GM18502 (cell line): Measurements from ENCODE around the gene DNAH5.
"Not testable (repeated sequence)": the region's sequence is repeated elsewhere in the genome, so short reads cannot be mapped to it uniquely, and the experiment has no call there.

ENCODE experiments used
- ATAC-seq: cut with Tn5 transposase; IDR thresholded peaks from one replicate; pipeline ENCODE4 v1.9.1; 2021; ENCODE audit warnings: mild to moderate bottlenecking; ENCODE audit not compliant: unreplicated experiment, poor library complexity

Gene DNAH5, protein sequence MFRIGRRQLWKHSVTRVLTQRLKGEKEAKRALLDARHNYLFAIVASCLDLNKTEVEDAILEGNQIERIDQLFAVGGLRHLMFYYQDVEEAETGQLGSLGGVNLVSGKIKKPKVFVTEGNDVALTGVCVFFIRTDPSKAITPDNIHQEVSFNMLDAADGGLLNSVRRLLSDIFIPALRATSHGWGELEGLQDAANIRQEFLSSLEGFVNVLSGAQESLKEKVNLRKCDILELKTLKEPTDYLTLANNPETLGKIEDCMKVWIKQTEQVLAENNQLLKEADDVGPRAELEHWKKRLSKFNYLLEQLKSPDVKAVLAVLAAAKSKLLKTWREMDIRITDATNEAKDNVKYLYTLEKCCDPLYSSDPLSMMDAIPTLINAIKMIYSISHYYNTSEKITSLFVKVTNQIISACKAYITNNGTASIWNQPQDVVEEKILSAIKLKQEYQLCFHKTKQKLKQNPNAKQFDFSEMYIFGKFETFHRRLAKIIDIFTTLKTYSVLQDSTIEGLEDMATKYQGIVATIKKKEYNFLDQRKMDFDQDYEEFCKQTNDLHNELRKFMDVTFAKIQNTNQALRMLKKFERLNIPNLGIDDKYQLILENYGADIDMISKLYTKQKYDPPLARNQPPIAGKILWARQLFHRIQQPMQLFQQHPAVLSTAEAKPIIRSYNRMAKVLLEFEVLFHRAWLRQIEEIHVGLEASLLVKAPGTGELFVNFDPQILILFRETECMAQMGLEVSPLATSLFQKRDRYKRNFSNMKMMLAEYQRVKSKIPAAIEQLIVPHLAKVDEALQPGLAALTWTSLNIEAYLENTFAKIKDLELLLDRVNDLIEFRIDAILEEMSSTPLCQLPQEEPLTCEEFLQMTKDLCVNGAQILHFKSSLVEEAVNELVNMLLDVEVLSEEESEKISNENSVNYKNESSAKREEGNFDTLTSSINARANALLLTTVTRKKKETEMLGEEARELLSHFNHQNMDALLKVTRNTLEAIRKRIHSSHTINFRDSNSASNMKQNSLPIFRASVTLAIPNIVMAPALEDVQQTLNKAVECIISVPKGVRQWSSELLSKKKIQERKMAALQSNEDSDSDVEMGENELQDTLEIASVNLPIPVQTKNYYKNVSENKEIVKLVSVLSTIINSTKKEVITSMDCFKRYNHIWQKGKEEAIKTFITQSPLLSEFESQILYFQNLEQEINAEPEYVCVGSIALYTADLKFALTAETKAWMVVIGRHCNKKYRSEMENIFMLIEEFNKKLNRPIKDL (N-terminal part only)

DNA sequence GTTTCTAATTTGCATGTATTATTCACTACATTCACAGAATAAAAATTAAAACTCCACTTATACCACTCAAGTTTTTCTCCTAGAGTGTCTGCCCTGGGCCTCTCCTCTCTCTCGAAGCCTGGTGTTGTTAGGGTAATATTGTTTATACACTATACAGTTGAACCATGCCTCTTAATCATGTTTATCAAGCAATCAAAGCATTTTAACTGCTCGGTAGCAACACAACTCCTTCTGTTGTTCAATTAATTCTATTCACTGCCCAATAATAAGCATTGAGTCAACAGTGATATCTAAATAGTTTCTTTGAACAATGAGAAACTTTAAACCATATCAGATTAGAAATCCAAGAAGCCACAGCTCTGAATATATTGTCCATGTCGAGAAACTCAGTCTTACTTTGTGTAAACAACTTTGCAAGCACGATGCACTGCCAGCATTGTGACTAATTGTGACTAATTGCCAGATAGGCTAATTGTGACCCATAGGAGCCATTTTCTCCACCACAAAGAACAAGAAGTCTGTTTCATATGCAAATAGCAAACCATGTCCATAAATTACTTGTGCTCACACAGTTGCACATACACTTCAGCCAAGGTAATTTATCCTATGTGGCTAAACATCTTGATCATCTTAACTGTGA lies at the start of gene DNAH5:
DNAH5 (minus strand) TSS at position 129 of the 640 bp plus-strand sequence. CDS start 250 bp downstream, outside the sequence.
- no peak for ATAC-seq

- no peak for ATAC-seq
These were observed 49.4 kb upstream of the DNAH5 start for GRCh38 chr5:13993926-13994325.

- no peak for ATAC-seq
These were observed 48.3 kb upstream of the DNAH5 start for GRCh38 chr5:13992795-13993194.

- ATAC-seq = no peak
These were observed 46.9 kb upstream of the DNAH5 start for GRCh38 chr5:13991365-13991764.

- no peak for ATAC-seq
These were observed 46.4 kb upstream of the DNAH5 start for GRCh38 chr5:13990896-13991295.

DNA sequence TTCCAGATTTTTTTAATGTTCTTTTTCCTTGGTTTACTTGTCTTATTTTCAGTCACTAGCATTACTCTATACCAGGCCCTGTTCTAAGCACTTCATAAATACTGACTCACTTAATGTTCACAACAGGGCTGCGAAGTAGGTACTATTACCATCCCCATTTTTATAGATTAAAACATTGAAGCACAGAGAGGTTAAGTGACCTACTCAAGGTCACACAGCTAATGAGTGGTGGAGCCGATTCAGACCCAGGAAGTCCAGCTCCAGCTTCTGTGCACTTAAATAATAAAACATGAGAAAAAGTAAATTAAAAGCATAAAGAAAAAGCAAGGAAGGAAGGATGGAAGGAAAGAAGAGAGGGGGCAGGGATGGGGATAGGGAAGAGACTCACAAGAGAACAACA lies 45.3 kb upstream of the DNAH5 start:
- ATAC-seq = no peak

DNA sequence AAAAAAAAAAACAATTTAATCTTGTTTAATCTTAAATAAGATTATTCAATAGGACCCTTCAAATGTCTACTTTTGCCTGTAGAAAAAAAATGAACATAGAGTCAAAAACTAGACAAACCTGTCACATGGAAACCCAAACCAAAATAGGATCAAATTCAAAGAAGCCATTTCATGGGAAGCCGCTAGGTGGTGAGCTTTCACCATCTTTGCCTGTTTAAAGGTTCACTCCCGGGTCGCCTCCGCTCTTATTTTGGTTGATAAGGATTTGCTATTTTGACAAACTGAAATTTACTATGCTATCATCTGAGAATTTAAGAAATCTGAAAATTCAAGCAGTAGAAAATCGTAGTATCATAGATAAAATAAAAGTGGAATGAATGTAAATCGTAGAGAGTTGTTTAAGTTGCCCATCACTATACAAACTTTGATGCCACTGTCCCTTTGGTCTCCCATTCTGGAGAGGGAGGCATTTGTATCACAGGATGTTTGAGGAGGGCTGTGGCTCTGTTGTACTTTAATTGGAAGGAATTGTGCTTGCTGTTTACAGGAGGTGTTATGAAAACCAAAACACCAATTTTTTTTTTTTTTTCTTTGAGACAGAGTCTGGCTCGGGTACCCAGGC lies 43.5 kb upstream of the DNAH5 start:
- ATAC-seq = peak; percentile 89

DNA sequence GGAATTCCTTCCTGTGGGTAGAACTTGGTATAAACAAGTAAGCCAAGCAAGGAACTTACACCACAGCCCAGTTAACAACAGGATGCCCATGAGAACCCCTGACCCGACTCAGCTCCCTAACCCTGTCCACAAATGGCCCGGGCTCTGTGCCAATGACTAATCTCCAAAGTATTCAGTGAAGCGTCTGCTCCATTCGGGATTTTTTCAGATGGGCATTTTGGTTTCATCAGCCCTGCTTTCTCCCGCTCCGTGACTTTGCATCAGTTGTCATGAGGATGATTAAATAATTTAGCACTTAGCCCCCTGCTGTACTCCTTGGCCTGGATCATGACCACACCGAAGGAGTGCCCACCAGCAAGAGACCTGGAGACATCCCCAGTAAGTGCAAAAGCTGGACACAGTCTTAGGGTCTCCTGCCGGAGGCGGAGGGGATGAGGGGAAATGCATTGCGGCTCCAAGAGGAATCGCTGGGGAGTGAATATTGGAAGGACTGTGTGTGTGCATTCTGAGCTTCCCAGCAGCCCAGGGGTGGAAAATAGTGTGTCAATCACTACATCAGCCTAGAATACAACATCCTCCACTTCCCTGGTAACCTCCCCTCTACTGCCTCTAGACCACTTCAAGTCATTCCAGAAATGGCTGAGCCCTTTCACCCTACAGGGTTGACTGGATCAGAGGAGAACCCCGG lies 41.4 kb upstream of the DNAH5 start:
- no peak for ATAC-seq

DNA sequence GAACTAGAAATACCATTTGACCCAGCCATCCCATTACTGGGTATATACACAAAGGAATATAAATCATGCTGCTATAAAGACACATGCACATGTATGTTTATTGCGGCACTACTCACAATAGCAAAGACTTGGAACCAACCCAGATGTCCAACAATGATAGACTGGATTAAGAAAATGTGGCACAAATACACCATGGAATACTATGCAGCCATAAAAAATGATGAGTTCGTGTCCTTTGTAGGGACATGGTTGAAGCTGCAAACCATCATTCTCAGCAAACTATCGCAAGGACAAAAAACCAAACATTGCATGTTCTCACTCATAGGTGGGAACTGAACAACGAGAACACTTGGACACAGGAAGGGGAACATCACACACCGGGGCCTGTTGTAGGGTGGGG lies 40.4 kb upstream of the DNAH5 start:
- not testable (repeated sequence) for ATAC-seq

GRCh38 chr5:13976867-13977830 lies 32.7 kb upstream of the DNAH5 start:
- ATAC-seq = no peak

GRCh38 chr5:13976223-13976622 lies 31.7 kb upstream of the DNAH5 start:
- no peak for ATAC-seq

- ATAC-seq = no peak
These were observed 30.8 kb upstream of the DNAH5 start for GRCh38 chr5:13975246-13975645.

DNA sequence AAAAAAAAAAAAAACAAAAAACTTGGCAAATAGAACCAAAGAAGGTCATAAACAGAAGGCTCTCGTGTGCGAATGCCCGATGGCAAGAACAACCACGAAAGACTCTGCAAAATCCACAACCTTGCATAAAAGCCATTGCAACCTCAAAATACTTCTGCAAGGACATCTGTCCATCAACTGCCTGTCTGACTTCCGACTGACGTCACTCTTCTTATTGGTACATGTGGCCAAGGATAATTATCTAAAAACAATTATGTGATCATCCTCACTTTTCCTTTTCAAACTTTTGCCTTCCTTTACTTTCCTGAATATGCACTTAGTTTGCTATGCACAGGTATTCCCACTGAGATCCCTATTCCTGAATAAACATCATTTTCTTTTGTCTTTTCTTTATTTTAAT lies 29.2 kb upstream of the DNAH5 start:
- ATAC-seq = no peak

DNA sequence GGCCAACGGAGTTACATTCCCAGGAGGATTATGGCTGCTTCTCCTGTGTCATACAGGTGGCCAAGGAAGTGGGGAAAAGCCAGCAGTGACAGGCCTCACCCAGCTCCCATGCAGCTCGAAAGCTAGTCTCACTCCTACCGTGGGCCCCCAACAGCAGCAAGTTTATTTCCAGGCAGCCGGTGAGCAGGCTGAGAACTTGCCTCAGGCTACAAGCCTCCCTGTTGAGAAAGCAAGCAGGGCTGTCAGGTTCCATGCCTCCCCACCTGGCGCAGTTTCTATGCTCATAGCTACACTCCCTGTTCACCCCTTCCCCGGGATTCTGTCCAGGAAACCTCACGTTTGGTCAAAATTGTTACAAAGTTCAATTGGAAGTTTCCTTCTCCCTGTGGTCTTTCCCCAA lies 27.5 kb upstream of the DNAH5 start:
- ATAC-seq = no peak

GRCh38 chr5:13957032-13957645 lies 12.7 kb upstream of the DNAH5 start:
- ATAC-seq = peak; percentile 95

GRCh38 chr5:13956471-13956870 lies 12.0 kb upstream of the DNAH5 start:
- no peak for ATAC-seq

GRCh38 chr5:13955896-13956295 lies 11.4 kb upstream of the DNAH5 start:
- ATAC-seq = no peak

DNA sequence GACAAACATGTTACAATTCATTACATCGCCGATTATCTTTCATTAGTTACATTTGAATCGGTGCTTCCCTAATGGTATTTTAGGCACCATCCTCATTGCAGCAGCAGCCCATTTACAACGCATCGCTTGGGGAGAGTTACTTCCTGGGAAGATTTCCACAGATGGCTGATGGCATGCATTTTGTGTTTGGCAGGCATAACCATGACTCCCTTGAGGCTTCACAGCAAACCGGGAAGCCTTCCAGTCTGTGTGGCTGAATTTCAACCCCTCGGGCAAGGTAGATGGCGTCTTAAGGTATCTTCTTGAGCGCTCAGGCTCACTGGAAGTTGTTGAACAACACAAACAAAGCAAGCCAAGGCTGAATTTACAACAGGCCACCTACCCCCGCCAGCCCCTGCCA lies 1.6 kb upstream of the DNAH5 start:
- ATAC-seq = no peak
